ENCODE measurements around the gene BMF.

Gene BMF

GRCh38 chr15:40047415-40048210 is 61.1 kb downstream of the BMF start:
- DNase-seq, result peak; percentile 84

GRCh38 chr15:40046721-40047414 is 61.8 kb downstream of the BMF start:
- no peak for DNase-seq

DNA sequence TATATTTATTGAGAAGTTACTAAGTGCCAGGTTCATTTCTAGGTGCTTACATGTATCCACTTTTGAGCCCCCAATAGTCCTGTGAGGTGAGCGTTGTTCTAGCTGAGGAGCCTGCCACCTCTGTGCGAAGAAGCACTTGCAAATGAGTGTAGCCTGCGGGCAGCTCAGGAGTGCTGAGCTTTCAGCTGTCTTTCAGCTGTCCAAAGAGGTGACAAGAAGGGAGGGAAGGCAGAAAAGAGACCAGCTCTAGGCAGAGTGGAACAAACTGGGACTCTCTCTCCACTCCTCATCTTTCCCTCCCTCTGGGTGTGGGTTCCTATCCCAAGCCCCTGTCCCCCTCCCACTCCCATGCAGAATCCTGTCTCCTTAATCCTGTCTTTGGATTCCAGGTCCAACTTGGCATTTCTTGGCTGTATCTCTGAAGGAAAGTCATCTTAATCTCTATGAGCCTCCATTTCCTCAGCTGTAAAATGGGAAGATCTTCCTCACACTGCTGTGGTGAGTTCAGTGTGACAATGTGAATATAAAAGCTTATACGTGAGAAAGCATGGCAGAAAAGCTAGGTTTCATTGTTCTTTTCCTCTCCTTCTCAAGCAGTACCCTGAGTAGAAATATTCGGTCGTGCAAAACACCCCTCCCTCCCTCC is 63.0 kb downstream of the BMF start:
- DNase-seq, result no peak

DNA sequence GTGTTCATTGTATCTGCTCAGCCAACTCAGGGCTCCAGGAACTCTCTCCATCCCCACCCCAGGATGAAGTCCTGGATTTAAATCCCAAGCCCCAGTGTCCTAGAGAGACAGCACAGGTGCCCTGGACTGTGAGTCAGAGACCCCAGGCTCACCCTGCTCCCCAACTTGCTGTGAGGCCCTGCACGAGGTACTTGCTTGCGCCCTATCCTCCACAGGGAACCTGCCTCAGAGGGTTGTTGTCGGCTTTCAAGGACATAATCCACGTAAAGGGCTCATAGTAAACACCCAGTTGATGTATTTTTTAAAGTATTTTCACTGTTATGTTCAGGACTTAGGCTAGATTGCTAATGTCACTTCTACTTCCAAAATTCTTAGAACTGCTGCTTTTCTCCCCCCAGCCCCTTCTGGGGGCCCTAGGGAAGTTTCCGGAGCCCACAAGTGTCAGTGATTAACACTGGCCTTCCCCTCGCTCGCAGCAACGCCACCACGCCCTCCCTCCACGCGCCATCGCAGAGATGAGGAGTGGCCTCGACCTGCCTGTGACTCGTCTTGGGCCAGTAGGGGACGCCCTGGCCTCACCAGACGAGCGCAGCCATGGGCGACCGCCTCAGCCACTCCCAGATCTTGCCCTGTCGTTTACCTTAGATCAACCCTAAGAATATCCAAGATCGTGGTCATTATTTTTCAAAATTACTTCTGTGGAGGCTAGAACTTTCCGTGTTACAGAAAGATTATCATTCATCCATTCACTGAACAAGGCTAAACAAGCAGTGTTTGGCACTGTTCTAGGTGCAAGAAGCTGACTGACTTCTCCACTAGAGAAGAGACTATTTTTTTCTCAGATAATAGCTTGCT is 63.7 kb downstream of the BMF start:
- DNase-seq, result peak; percentile 77

DNA sequence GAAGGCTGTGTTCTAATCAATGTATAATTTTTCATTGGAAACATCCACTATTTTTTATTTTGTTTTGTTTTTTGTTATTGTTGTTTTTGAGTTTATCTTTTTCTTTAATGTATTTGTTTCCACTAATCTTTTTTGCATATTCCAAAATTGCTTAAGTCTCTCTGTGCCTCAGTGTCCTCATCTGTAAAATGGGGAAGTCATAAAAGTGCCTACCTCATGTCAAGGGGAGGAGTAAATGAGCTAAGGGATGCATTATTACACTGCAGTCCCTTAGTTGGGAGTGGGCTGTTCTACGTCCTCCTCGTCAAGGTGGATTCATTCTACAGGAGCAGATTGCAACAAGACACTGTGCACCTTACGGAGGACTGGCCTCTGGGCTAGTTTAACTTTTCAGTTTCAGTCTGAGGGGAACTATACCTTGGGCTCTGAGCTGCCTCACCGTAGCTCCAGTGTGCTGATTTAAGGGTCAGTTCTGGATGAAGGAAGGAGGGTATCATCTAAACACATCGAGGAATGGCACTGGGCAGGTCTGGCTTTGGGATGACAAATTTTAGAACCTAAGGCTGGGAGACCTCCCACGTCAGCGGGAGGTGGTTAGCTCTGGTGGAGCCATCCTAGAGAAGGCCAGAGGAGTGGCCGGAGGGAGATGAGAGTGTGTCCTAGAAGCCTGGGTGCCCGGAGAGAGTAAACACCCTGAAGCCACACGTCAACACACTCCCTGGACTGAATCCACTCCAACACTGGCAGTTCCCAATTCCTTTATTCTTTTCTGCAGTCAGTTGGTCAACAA is 64.6 kb downstream of the BMF start:
- no peak for DNase-seq

DNA sequence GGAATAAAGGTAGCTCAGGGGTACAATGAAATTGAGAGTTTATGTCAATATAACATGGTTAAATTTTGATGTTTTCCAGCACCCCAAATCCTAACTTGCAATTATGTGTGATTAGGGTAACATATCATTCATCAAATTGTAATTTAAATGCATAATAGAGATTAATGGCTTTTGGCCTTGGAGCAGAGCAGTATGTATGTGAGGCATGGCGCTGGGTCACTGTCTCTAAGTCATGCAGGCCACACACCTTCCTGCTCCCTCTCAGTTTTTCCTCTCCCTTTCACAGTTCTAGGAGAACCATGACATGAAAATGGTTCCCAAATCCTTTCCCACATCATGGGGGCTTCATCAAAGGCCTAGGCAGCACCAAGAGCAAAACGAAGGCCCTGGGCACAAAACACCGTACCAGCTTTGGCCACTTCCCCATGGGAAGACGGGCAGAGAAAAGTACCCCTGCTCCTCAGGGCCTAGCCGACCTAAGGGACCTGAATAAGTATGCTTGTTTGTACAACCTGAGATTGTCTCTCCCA is 65.8 kb downstream of the BMF start:
- DNase-seq, result no peak

GRCh38 chr15:40040770-40041169 is 67.9 kb downstream of the BMF start:
- DNase-seq, result no peak

- no peak for DNase-seq
Observed at GRCh38 chr15:40040293-40040635, 68.4 kb downstream of the BMF start.

DNA sequence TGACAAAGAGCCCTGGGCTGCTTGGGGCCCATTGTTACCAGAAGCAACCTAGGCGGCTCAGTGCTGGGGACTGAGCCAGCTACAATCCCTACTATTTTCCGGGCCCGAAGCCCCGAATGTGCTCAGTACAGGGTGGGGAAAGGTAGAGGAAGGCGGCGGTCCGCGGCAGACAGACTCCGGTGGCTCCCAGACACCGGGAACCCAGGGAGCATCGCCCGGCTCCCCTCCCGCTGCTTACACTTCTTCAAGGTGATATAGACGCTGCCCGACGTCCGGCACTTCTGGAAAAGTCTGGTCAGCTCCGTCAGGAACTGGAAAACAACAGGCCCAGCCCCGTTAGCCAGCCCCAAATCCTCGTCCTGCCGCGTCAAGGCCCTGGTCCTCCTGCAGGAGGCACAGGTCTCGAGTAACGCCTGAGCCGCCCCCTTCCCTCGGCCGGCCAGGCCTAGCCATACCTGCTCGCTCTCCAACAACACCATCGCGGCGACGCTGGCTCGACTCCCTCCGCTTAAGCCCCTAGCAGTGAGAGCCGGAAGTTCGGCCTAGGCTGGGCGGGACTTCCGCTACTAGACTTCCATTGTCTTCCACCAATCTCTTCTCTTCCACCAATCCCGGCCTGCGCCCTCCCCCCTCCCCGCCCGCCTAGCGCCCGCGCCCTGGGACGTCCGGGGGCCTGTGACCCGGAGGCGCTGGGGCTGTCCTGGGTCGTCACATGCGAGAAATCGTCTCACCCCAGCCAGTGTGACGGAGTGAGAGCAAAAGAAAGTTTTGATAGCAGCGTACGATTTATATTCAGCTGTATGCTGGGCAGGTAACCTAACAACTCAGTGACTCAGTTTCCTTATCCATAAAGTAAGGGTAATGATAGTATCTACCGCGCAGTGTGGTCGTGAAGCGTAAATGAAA is 69.8 kb downstream of the BMF start, which contains the start of gene SRP14:
TSS of gene SRP14 (minus strand) at position 544 of the 906 bp plus-strand sequence. CDS start at position 479, 65 bp downstream.
- DNase-seq, result peak; percentile 89

DNA sequence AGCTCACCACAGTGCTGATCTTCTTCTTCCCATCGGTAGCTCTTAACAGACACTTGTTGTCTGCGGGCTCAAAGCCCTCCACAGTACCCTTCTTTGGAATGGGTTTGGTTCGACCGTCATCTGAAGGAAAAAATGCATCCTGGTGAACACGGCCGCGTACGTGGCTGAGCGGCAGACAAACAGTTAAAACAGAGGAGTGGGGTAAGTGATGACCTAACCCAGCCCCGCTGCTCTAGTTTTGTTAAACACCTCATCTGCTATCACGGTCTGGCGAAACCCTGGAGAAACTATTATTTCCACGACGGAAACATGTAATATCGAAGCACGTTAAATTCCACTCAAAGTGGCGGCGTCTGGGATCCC is 70.4 kb downstream of the BMF start:
- no peak for DNase-seq

Measured in MV-4-11 (cell line).